ENCODE measurements around the gene SLC35E1. TPM values are rescaled to one million over a fixed set of nuclear protein-coding genes. Genes with fewer than 3 reads are reported as not detected.

Gene SLC35E1
- total RNA-seq, 2 donors from 2014 or later, result 26.6 to 30.6 TPM

DNA sequence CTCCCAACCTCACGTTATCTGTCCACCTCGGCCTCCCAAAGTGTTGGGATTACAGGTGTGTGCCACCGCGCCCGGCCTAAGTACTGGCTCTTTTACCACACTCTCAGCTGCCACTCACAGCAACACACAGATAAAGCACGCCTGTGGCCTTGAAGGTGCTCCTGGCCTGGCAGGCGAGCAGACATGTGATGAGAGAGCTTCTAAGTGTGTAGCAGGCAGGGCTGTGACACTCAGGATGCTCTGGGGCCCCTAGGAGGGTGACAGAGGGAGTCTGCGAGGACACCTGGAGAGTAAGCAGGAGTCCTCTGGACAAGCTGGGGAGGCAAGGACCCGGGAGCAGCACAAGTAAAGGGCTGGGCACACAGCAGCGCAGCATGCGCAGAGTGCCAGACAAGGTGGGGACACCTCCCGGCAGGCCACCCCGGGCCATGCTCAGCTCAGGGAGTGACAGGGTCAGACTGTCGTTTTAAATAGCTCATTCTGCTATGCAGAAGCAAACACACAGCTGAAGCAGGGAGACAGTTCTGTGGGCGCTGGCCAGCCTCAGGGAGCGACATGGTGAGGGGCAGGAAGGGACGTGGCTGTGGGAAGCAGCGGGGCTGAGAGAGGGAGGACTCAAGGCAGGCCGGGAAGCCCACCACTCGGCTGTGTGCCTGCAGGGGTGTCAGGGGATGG lies 29.3 kb upstream of the SLC35E1 start:
- no peaks in the 10 kb centered on the region for H3K9me3 Mint-ChIP-seq
- Histone ChIP-seq H3K36me3 (ENCODE audit: control insufficient read depth, insufficient read depth, low read length) (peaks cover 5% of the 10 kb centered on the region), H3K9ac (ENCODE audit: extremely low read depth, low read length, poor library complexity, severe bottlenecking) (no peak overlapping the region), H3K27me3 (ENCODE audit: control insufficient read depth, insufficient read depth, low read length, poor library complexity, severe bottlenecking) (no peaks in the 10 kb centered on the region), H3K4me3 (ENCODE audit: low read length) (no peak overlapping the region), H3K27ac (ENCODE audit: low read depth, low read length) (no peak overlapping the region), H3K9me3 (ENCODE audit: control insufficient read depth, low read length) (no peaks in the 10 kb centered on the region), H3K4me1 (ENCODE audit: control insufficient read depth, insufficient read depth, low read length) (no peaks in the 10 kb centered on the region)
- WGBS, 2 experiments (ENCODE audit: insufficient coverage in 1 of 2, insufficient read length in 1 of 2), result 96% methylated on average over 13 to 20 of the region's 20 CpGs
- no peak overlapping the region for H3K27ac Mint-ChIP-seq
- H3K27me3 Mint-ChIP-seq (ENCODE audit: insufficient read depth), result no peaks in the 10 kb centered on the region
- peaks cover 8% of the 10 kb centered on the region for H3K4me1 Mint-ChIP-seq
- H3K4me3 Mint-ChIP-seq, result no peak overlapping the region
- no peak for DNase-seq
- TF ChIP-seq, protein P1, sequence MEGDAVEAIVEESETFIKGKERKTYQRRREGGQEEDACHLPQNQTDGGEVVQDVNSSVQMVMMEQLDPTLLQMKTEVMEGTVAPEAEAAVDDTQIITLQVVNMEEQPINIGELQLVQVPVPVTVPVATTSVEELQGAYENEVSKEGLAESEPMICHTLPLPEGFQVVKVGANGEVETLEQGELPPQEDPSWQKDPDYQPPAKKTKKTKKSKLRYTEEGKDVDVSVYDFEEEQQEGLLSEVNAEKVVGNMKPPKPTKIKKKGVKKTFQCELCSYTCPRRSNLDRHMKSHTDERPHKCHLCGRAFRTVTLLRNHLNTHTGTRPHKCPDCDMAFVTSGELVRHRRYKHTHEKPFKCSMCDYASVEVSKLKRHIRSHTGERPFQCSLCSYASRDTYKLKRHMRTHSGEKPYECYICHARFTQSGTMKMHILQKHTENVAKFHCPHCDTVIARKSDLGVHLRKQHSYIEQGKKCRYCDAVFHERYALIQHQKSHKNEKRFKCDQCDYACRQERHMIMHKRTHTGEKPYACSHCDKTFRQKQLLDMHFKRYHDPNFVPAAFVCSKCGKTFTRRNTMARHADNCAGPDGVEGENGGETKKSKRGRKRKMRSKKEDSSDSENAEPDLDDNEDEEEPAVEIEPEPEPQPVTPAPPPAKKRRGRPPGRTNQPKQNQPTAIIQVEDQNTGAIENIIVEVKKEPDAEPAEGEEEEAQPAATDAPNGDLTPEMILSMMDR (conservative IDR thresholded peaks at IDR 0.05), result no peak
- H3K36me3 Mint-ChIP-seq (ENCODE audit: low read depth), result no peaks in the 10 kb centered on the region

DNA sequence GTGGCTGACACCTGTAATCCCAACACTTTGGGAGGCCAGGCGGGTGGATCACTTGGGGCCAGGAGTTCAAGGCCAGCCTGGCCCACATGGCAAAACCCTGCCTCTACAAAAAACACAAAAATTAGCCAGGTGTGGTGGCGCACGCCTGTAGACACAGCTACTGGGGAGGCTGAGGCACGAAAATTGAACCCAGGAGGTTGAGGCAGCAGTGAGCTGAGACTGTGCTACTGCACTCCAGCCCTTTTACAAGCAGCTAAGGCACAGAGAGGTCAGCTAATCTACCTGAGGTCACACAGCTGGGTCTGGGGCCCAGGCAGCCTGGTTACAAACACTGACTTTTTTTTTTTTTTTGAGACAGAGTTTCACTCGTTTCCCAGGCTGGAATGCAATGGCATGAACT lies 28.6 kb upstream of the SLC35E1 start:
- Histone ChIP-seq H3K9ac (ENCODE audit: extremely low read depth, low read length, poor library complexity, severe bottlenecking) (no peak overlapping the region), H3K4me1 (ENCODE audit: control insufficient read depth, insufficient read depth, low read length) (no peaks in the 10 kb centered on the region), H3K4me3 (ENCODE audit: low read length) (no peak overlapping the region), H3K36me3 (ENCODE audit: control insufficient read depth, insufficient read depth, low read length) (peaks cover 5% of the 10 kb centered on the region), H3K27me3 (ENCODE audit: control insufficient read depth, insufficient read depth, low read length, poor library complexity, severe bottlenecking) (no peaks in the 10 kb centered on the region), H3K9me3 (ENCODE audit: control insufficient read depth, low read length) (no peaks in the 10 kb centered on the region), H3K27ac (ENCODE audit: low read depth, low read length) (no peak overlapping the region)
- no peak overlapping the region for H3K27ac Mint-ChIP-seq
- H3K4me1 Mint-ChIP-seq, result peaks cover 8% of the 10 kb centered on the region
- TF ChIP-seq, protein P1 (conservative IDR thresholded peaks at IDR 0.05), result no peak
- no peaks in the 10 kb centered on the region for H3K9me3 Mint-ChIP-seq
- DNase-seq, result no peak
- no peaks in the 10 kb centered on the region for H3K36me3 Mint-ChIP-seq (ENCODE audit: low read depth)
- WGBS, 2 experiments (ENCODE audit: insufficient coverage in 1 of 2, insufficient read length in 1 of 2), result 92 to 97% methylated on average over 3 to 5 of the region's 5 CpGs
- no peaks in the 10 kb centered on the region for H3K27me3 Mint-ChIP-seq (ENCODE audit: insufficient read depth)
- H3K4me3 Mint-ChIP-seq, result no peak overlapping the region

DNA sequence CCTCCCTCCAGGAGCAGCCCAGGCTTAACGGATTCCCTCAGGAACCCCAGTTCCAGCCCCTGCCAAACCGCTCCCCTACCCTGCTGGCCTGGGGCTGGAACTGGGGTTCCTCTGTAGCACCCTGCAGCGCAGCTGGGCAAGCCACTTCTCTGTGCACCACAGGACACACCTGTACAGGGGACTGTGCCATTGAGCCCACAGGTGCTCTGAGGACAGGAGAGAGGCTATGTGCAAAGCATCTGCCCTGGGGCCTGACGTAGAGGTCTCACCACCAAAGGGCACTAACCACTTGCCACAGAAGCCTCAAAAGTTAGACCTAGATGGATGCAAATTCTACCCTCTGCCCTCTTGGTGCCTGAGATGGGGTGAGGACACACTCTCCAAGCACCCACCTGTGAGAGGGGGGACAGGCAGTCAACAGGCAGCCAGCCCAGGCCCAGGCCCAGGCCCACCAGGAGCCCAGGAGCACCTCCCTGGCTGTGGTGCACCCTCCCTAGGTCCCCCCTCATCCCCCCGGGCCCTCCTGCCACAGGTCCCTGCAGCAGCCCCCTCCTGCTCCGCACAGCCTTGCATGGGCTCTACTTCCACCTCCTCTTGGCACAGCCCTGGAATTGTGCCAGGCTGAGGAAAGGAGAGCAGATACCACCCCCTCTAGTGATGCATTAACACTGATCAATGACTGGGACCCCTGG lies 27.6 kb upstream of the SLC35E1 start:
- H3K9me3 Mint-ChIP-seq, result no peaks in the 10 kb centered on the region
- no peak overlapping the region for H3K27ac Mint-ChIP-seq
- TF ChIP-seq, protein P1 (conservative IDR thresholded peaks at IDR 0.05), result no peak
- H3K4me3 ChIP-seq (ENCODE audit: low read length), result no peak overlapping the region
- H3K36me3 ChIP-seq (ENCODE audit: control insufficient read depth, insufficient read depth, low read length), result peaks cover under 1% of the 10 kb centered on the region
- H3K4me1 Mint-ChIP-seq, result peaks cover 8% of the 10 kb centered on the region
- H3K27me3 ChIP-seq (ENCODE audit: control insufficient read depth, insufficient read depth, low read length, poor library complexity, severe bottlenecking), result no peaks in the 10 kb centered on the region
- H3K4me3 Mint-ChIP-seq, result no peak overlapping the region
- H3K9me3 ChIP-seq (ENCODE audit: control insufficient read depth, low read length), result no peaks in the 10 kb centered on the region
- no peaks in the 10 kb centered on the region for H3K4me1 ChIP-seq (ENCODE audit: control insufficient read depth, insufficient read depth, low read length)
- H3K9ac ChIP-seq (ENCODE audit: extremely low read depth, low read length, poor library complexity, severe bottlenecking), result no peak overlapping the region
- 89 to 96% methylated on average over 4 to 6 of the region's 6 CpGs for WGBS, 2 experiments (ENCODE audit: insufficient coverage in 1 of 2, insufficient read length in 1 of 2)
- H3K27ac ChIP-seq (ENCODE audit: low read depth, low read length), result no peak overlapping the region
- no peaks in the 10 kb centered on the region for H3K27me3 Mint-ChIP-seq (ENCODE audit: insufficient read depth)
- H3K36me3 Mint-ChIP-seq (ENCODE audit: low read depth), result no peaks in the 10 kb centered on the region
- no peak for DNase-seq
